Measurements from ENCODE around the gene WDFY4. TPM values are rescaled to one million over a fixed set of nuclear protein-coding genes. Genes with fewer than 3 reads are reported as not detected.

WDFY4 gene
- total and polyA plus RNA-seq, 2 donors (not counting 1 experiment from before 2014, with no cell fraction given) = 0.06 to 0.66 TPM

DNA sequence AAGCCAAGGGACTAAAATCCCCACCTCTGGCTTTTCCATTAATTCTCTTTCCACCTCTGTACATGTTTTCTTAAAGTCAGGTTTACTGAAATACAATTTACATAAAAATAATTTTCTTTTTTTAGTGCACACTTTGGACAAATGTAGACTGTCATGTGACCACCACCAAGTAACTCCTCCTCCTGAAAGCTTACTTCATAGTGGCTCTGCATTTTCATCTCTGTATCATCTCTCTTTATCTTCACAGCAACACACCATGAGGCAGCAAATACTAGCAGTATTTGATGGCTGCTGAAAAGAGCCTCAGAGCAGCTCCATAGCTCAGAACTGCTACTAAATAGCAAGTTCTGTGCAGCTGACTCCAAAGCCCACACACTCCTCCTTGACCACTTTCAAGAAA, 17.3 kb downstream of the WDFY4 start:
- DNase-seq (ENCODE audit: low read depth in 2 of 2) = no peak
- Histone ChIP-seq H3K27me3 (ENCODE audit: control insufficient read depth, insufficient read depth, low read length) (peaks cover 7% of the 10 kb centered on the region), H3K9me3 (ENCODE audit: control insufficient read depth, insufficient read depth, low read depth, low read length) (no peaks in the 10 kb centered on the region), H3K4me1 (ENCODE audit: control insufficient read depth, extremely low read depth, insufficient read depth, low read length) (no peaks in the 10 kb centered on the region), H3K4me2 (ENCODE audit: extremely low read depth, insufficient read depth, low read length) (no peak overlapping the region), H3K79me2 (ENCODE audit: control insufficient read depth, insufficient read depth, low read length) (no peaks in the 10 kb centered on the region), H3K27ac (ENCODE audit: insufficient read depth, low read length) (no peak overlapping the region), H3K36me3 (ENCODE audit: control insufficient read depth, insufficient read depth, low read length) (no peaks in the 10 kb centered on the region), H3K9ac (ENCODE audit: insufficient read depth, low read length) (no peak overlapping the region), H3K4me3 (replicated peaks in 1 of 4; ENCODE audit: control extremely low read depth in 1 of 4, insufficient read depth in 1 of 4, low read depth in 3 of 4, low read length in 4 of 4) (no peak overlapping the region), H4K20me1 (ENCODE audit: control insufficient read depth, extremely low read depth, insufficient read depth, low read length) (no peaks in the 10 kb centered on the region), H2AFZ (ENCODE audit: low read length) (no peak overlapping the region)
- TF ChIP-seq, protein P1, sequence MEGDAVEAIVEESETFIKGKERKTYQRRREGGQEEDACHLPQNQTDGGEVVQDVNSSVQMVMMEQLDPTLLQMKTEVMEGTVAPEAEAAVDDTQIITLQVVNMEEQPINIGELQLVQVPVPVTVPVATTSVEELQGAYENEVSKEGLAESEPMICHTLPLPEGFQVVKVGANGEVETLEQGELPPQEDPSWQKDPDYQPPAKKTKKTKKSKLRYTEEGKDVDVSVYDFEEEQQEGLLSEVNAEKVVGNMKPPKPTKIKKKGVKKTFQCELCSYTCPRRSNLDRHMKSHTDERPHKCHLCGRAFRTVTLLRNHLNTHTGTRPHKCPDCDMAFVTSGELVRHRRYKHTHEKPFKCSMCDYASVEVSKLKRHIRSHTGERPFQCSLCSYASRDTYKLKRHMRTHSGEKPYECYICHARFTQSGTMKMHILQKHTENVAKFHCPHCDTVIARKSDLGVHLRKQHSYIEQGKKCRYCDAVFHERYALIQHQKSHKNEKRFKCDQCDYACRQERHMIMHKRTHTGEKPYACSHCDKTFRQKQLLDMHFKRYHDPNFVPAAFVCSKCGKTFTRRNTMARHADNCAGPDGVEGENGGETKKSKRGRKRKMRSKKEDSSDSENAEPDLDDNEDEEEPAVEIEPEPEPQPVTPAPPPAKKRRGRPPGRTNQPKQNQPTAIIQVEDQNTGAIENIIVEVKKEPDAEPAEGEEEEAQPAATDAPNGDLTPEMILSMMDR (conservative IDR thresholded peaks at IDR 0.05 in 1 of 2, IDR thresholded peaks at IDR 0.05 in 1 of 2; ENCODE audit: low read depth in 1 of 2, low read length in 2 of 2) = no peak
- no peak for TF ChIP-seq EZH2 (IDR thresholded peaks at IDR 0.05; ENCODE audit: low read length, missing control alignments)

DNA sequence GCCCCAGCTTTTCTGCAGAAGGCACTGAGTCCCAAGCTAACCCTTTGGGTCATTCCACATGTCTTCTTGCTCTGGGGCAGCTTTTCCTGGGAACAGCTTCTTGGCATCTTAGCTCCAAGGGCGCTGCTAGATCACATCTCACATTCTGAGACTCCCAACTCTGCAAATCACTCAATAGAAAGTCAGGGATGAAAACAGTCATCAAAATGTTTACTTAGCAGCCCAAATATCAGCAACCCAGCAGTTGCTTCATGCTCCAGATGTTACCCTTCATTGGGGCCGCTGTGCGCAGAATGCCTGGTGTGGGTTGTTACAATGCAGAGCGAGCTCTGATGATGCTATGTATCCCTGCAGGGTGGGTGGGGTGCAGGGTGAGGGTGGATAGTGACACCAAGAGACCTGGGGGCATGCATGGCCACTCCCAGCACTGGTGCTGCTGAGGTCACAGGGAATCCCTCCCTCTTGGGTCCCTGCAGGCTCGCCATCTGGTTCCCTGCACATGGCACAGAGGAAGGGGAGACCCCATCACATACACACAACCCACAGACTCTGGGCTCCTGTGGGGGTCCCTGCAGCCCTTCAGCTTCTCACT, 19.0 kb downstream of the WDFY4 start:
- Histone ChIP-seq H4K20me1 (ENCODE audit: control insufficient read depth, extremely low read depth, insufficient read depth, low read length) (no peaks in the 10 kb centered on the region), H3K79me2 (ENCODE audit: control insufficient read depth, insufficient read depth, low read length) (no peaks in the 10 kb centered on the region), H2AFZ (ENCODE audit: low read length) (no peak overlapping the region), H3K9me3 (ENCODE audit: control insufficient read depth, insufficient read depth, low read depth, low read length) (no peaks in the 10 kb centered on the region), H3K36me3 (ENCODE audit: control insufficient read depth, insufficient read depth, low read length) (no peaks in the 10 kb centered on the region), H3K4me3 (replicated peaks in 1 of 4; ENCODE audit: control extremely low read depth in 1 of 4, insufficient read depth in 1 of 4, low read depth in 3 of 4, low read length in 4 of 4) (no peak overlapping the region), H3K4me2 (ENCODE audit: extremely low read depth, insufficient read depth, low read length) (no peak overlapping the region), H3K27ac (ENCODE audit: insufficient read depth, low read length) (no peak overlapping the region), H3K27me3 (ENCODE audit: control insufficient read depth, insufficient read depth, low read length) (peaks cover 5% of the 10 kb centered on the region), H3K4me1 (ENCODE audit: control insufficient read depth, extremely low read depth, insufficient read depth, low read length) (no peaks in the 10 kb centered on the region), H3K9ac (ENCODE audit: insufficient read depth, low read length) (no peak overlapping the region)
- no peak for DNase-seq (ENCODE audit: low read depth in 2 of 2)
- TF ChIP-seq EZH2 (IDR thresholded peaks at IDR 0.05; ENCODE audit: low read length, missing control alignments) = no peak
- TF ChIP-seq, protein P1 (conservative IDR thresholded peaks at IDR 0.05 in 1 of 2, IDR thresholded peaks at IDR 0.05 in 1 of 2; ENCODE audit: low read depth in 1 of 2, low read length in 2 of 2) = no peak

DNA sequence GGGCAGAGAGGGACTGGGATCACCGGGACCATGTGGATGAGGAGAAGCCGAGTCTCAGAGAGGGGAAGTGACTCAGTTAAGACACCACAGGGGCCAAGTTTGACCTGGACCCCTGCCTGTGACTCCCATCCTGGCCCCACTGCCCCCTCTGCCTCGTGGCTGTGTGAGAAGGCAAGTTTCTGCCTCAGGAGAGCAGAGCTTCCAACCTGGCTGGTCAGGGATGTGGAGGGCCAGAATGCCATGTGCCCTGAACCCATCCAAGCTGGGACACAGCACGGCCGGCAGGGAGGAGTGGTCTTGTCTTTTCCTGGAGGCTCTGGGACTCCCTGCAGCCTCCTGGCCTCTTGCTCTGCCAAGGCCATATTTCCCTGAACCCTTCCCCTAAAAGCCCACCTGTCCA, 19.5 kb downstream of the WDFY4 start:
- Histone ChIP-seq H3K4me2 (ENCODE audit: extremely low read depth, insufficient read depth, low read length) (no peak overlapping the region), H3K36me3 (ENCODE audit: control insufficient read depth, insufficient read depth, low read length) (no peaks in the 10 kb centered on the region), H3K4me3 (replicated peaks in 1 of 4; ENCODE audit: control extremely low read depth in 1 of 4, insufficient read depth in 1 of 4, low read depth in 3 of 4, low read length in 4 of 4) (no peak overlapping the region), H4K20me1 (ENCODE audit: control insufficient read depth, extremely low read depth, insufficient read depth, low read length) (no peaks in the 10 kb centered on the region), H3K9me3 (ENCODE audit: control insufficient read depth, insufficient read depth, low read depth, low read length) (no peaks in the 10 kb centered on the region), H3K9ac (ENCODE audit: insufficient read depth, low read length) (no peak overlapping the region), H3K4me1 (ENCODE audit: control insufficient read depth, extremely low read depth, insufficient read depth, low read length) (no peaks in the 10 kb centered on the region), H3K79me2 (ENCODE audit: control insufficient read depth, insufficient read depth, low read length) (no peaks in the 10 kb centered on the region), H3K27me3 (ENCODE audit: control insufficient read depth, insufficient read depth, low read length) (peaks cover 3% of the 10 kb centered on the region), H2AFZ (ENCODE audit: low read length) (no peak overlapping the region), H3K27ac (ENCODE audit: insufficient read depth, low read length) (no peak overlapping the region)
- TF ChIP-seq, protein P1 (conservative IDR thresholded peaks at IDR 0.05 in 1 of 2, IDR thresholded peaks at IDR 0.05 in 1 of 2; ENCODE audit: low read depth in 1 of 2, low read length in 2 of 2) = no peak
- no peak for DNase-seq (ENCODE audit: low read depth in 2 of 2)
